Endothelial cell of umbilical vein (primary cell): ENCODE data around the gene STAG1. TPM values are rescaled to one million over a fixed set of nuclear protein-coding genes. Genes with fewer than 3 reads are reported as not detected.

Experiments used
- BruUV-seq: library from RNA; stranded (reverse); fragments of 400-500 nt; replicated peaks from 2 replicates; lab custom pipeline; 2021; lab: Mats Ljungman, UMichigan
- CTCF ChIA-PET: fragments of 300-600, 350-600 bp; sonication (Branson Sonifier 250); formaldehyde crosslinking; loops from one replicate; lab custom pipeline; 2021; ENCODE audit warnings: antibody characterized with exemption, inconsistent platforms; lab: Charles Lee
- POLR2A ChIA-PET: fragments of 300-600, 350-600 bp; sonication (Branson Sonifier 250); formaldehyde crosslinking; loops from one replicate; lab custom pipeline; 2021; ENCODE audit warnings: antibody characterized with exemption, inconsistent platforms; lab: Charles Lee
- DNase-seq: peaks from one replicate; pipeline ENCODE4 v3.0.0-alpha.2; 2011; ENCODE audit warnings: low read depth, low spot score
- FAIRE-seq: peaks from 2 replicates; lab custom pipeline; 2011; peaks lifted over from hg19 to GRCh38; lab: Jason Lieb, UNC
- H2AFZ ChIP-seq: 2 replicates; pipeline ENCODE4 v1.6.0; 2012; ENCODE audit warnings: low read depth, low read length, control low read depth, inconsistent platforms
- H3K27ac ChIP-seq: 2 replicates; pipeline ENCODE4 v1.5.1; 2011; ENCODE audit warnings: low read depth, mild to moderate bottlenecking, control low read depth, low read length, moderate library complexity; ENCODE audit not compliant: insufficient read depth
- H3K27me3 ChIP-seq, 2 experiments: 2 replicates each; pipeline versions ENCODE4 v1.6.0 to v1.6.1; 2011; ENCODE audit warnings: low read length in 2 of 2, mixed read lengths in 1 of 2; ENCODE audit not compliant: control insufficient read depth in 2 of 2, insufficient read depth in 2 of 2
- H3K36me3 ChIP-seq, 2 experiments: 2 replicates in 1 of 2; 3 replicates in 1 of 2; pipeline ENCODE4 v1.5.1; 2011; ENCODE audit warnings: low read length in 2 of 2, mild to moderate bottlenecking in 1 of 2, moderate library complexity in 1 of 2; ENCODE audit not compliant: control insufficient read depth in 2 of 2, insufficient read depth in 2 of 2; ENCODE audit errors: extremely low read depth in 1 of 2
- H3K4me1 ChIP-seq: 3 replicates; pipeline ENCODE4 v1.5.1; 2011; ENCODE audit warnings: mild to moderate bottlenecking, low read length; ENCODE audit not compliant: control insufficient read depth, insufficient read depth; ENCODE audit errors: extremely low read depth
- H3K4me2 ChIP-seq: 2 replicates; pipeline ENCODE4 v1.6.1; 2011; ENCODE audit warnings: low read length, control low read depth, mixed read lengths; ENCODE audit not compliant: insufficient read depth
- H3K4me3 ChIP-seq, 3 experiments: fragments of 200-600 bp in 1 of 3; sonication (generic), shearing (Covaris generic) in 1 of 3; replicated peaks in 1 of 3; 2 replicates each; pipeline ENCODE4 v1.5.1; 2011 to 2016; ENCODE audit warnings: control low read depth in 3 of 3, low read length in 3 of 3, mild to moderate bottlenecking in 2 of 3, inconsistent platforms in 1 of 3, low read depth in 1 of 3, moderate library complexity in 1 of 3; ENCODE audit not compliant: insufficient read depth in 1 of 3
- H3K79me2 ChIP-seq: 2 replicates; pipeline ENCODE4 v1.6.0; 2012; ENCODE audit warnings: low read length, inconsistent platforms; ENCODE audit not compliant: control insufficient read depth, insufficient read depth
- H3K9ac ChIP-seq: replicated peaks from 2 replicates; pipeline ENCODE3; 2011; ENCODE audit warnings: low read length, control low read depth; ENCODE audit not compliant: insufficient read depth; ENCODE audit errors: extremely low read depth
- H3K9me1 ChIP-seq: replicated peaks from 3 replicates; pipeline ENCODE4 v1.6.0; 2011; ENCODE audit warnings: mild to moderate bottlenecking, low read length; ENCODE audit not compliant: control insufficient read depth, insufficient read depth; ENCODE audit errors: extremely low read depth
- H3K9me3 ChIP-seq: replicated peaks from 2 replicates; pipeline ENCODE4 v1.5.1; 2012; ENCODE audit warnings: low read length, inconsistent platforms; ENCODE audit not compliant: control insufficient read depth, insufficient read depth
- H4K20me1 ChIP-seq: replicated peaks from 2 replicates; pipeline ENCODE3; 2011; ENCODE audit warnings: mild to moderate bottlenecking, low read length; ENCODE audit not compliant: control insufficient read depth, insufficient read depth; ENCODE audit errors: extremely low read depth
- EZH2 ChIP-seq: IDR thresholded peaks from 2 replicates; pipeline ENCODE4 v1.6.1; 2012; ENCODE audit warnings: borderline replicate concordance, low read depth, mild to moderate bottlenecking, moderate library complexity, low read length, inconsistent platforms; ENCODE audit not compliant: severe bottlenecking
- FOS ChIP-seq: IDR thresholded peaks from 2 replicates; pipeline ENCODE4 v1.6.1; 2011; ENCODE audit warnings: mild to moderate bottlenecking, low read length, moderate library complexity, borderline replicate concordance; ENCODE audit not compliant: insufficient read depth
- GATA2 ChIP-seq: IDR thresholded peaks from 2 replicates; pipeline ENCODE4 v1.7.0; 2011; ENCODE audit warnings: low read depth, mild to moderate bottlenecking, moderate library complexity, mixed read lengths, low read length; ENCODE audit not compliant: insufficient read length, insufficient read depth
- JUN ChIP-seq: IDR thresholded peaks from 2 replicates; pipeline ENCODE4 v1.6.1; 2011; ENCODE audit warnings: borderline replicate concordance, low read depth; ENCODE audit not compliant: insufficient read length, insufficient read depth
- MYC ChIP-seq: IDR thresholded peaks from one replicate; pipeline ENCODE4 v1.6.1; 2011; ENCODE audit warnings: mild to moderate bottlenecking, low read depth, low read length
- POLR2A ChIP-seq: IDR thresholded peaks from 2 replicates; pipeline ENCODE4 v1.6.1; 2012; ENCODE audit warnings: low read depth, mild to moderate bottlenecking, control low read depth, low read length
- POLR2AphosphoS5 ChIP-seq: IDR thresholded peaks from 2 replicates; pipeline ENCODE4 v1.6.1; 2012; ENCODE audit warnings: low read depth, mild to moderate bottlenecking, control low read depth, low read length, moderate library complexity; ENCODE audit not compliant: insufficient read depth
- dilution Hi-C: fragments of 300-500 bp; cut with MboI; formaldehyde crosslinking; loops from one replicate; pipeline ENCODE4 v1.15.0; 2019; ENCODE audit warnings: low sequenced_read_pairs; ENCODE audit not compliant: extremely low pct_ligation_motif_present
- intact Hi-C: fragments of 100-400 bp; cut with micrococcal nuclease; formaldehyde crosslinking; loops from one replicate; pipeline ENCODE4 v1.10.0; 2022
- polyA plus RNA-seq, 4 experiments: library from polyadenylated mRNA; depleted of rRNA in 3 of 4; stranded (reverse) in 3 of 4; unstranded in 1 of 4; fragments of >200 nt; gene quantifications; 2 replicates each; pipeline versions ENCODE4 v1.2.1 to v1.2.3, GENCODE V29; 2011 to 2012; ENCODE audit warnings: missing spikeins in 1 of 4
- total RNA-seq: library from RNA; stranded (reverse); gene quantifications from 2 replicates; pipeline ENCODE4 v1.2.3, GENCODE V29; 2021
- TF ChIP-seq, protein P1 (sequence below): IDR thresholded peaks from 2 replicates; pipeline ENCODE4 v1.6.1; 2011; ENCODE audit not compliant: insufficient read depth, insufficient read length
- TF ChIP-seq, protein P2 (sequence below), 2 donors: IDR thresholded peaks; 1 replicate in 1 of 2; 2 replicates in 1 of 2; pipeline ENCODE4 v1.5.1; 2011; ENCODE audit warnings: low read length in 2 of 2, mild to moderate bottlenecking in 2 of 2, moderate library complexity in 2 of 2, control low read depth in 1 of 2, inconsistent platforms in 1 of 2, low read depth in 1 of 2; ENCODE audit not compliant: insufficient read depth in 1 of 2; ENCODE audit errors: extremely low read depth in 1 of 2

STAG1 gene
- total and polyA plus RNA-seq, 2 donors (not counting 3 experiments of a cell fraction or from before 2014, with no cell fraction given): 7.4 to 42.1 TPM

GRCh38 chr3:136334209-136334608 lies 418.0 kb downstream of the STAG1 start:
- Histone ChIP-seq H3K9me3 (no peaks in the 10 kb centered on the region), H3K79me2 (no peaks in the 10 kb centered on the region), H3K36me3 (peaks cover 5 to 12% of the 10 kb centered on the region in 2 experiments), H3K27ac (no peak overlapping the region), H3K9me1 (no peaks in the 10 kb centered on the region), H3K27me3 (no peaks in the 10 kb centered on the region), H4K20me1 (no peaks in the 10 kb centered on the region), H3K4me3 (no peak overlapping the region), H2AFZ (no peak overlapping the region), H3K4me1 (no peaks in the 10 kb centered on the region), H3K9ac (no peak overlapping the region), H3K4me2 (no peak overlapping the region)
- no TSS peak for BruUV-seq
- ChIA-PET CTCF (interaction anchor here (0.9 to 3.7 kb wide), 6 partner anchors 9 to 418 kb away, joined by 3 to 21 read pairs (median 4); partner anchors contain the start of gene STAG1), POLR2A (interaction anchor here (0.6 kb wide), 2 partner anchors 133 to 418 kb away, joined by 3 to 4 read pairs; partner anchors contain the start of gene STAG1)
- intact Hi-C loops: loop anchor here (5.0 kb wide), 1 partner anchor 257 kb away; no protein-coding TSS in a partner anchor
- dilution Hi-C loops: no loop called here
- no peak for TF ChIP-seq GATA2
- TF ChIP-seq JUN: no peak
- TF ChIP-seq, protein P1, sequence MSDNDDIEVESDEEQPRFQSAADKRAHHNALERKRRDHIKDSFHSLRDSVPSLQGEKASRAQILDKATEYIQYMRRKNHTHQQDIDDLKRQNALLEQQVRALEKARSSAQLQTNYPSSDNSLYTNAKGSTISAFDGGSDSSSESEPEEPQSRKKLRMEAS: no peak
- TF ChIP-seq POLR2A: no peak
- no peak for TF ChIP-seq FOS
- no peak for TF ChIP-seq MYC
- TF ChIP-seq EZH2: no peak
- TF ChIP-seq POLR2AphosphoS5: no peak
- TF ChIP-seq, protein P2, sequence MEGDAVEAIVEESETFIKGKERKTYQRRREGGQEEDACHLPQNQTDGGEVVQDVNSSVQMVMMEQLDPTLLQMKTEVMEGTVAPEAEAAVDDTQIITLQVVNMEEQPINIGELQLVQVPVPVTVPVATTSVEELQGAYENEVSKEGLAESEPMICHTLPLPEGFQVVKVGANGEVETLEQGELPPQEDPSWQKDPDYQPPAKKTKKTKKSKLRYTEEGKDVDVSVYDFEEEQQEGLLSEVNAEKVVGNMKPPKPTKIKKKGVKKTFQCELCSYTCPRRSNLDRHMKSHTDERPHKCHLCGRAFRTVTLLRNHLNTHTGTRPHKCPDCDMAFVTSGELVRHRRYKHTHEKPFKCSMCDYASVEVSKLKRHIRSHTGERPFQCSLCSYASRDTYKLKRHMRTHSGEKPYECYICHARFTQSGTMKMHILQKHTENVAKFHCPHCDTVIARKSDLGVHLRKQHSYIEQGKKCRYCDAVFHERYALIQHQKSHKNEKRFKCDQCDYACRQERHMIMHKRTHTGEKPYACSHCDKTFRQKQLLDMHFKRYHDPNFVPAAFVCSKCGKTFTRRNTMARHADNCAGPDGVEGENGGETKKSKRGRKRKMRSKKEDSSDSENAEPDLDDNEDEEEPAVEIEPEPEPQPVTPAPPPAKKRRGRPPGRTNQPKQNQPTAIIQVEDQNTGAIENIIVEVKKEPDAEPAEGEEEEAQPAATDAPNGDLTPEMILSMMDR (IDR thresholded peaks at IDR 0.05; ENCODE audit: extremely low read depth in 1 of 2, insufficient read depth in 1 of 2, low read depth in 1 of 2, low read length in 2 of 2): no peak
- DNase-seq: no peak
- FAIRE-seq: no peak
